GM21526 (cell line): ENCODE data around the gene NFE2L2.
"Not testable (repeated sequence)": the region's sequence is repeated elsewhere in the genome, so short reads cannot be mapped to it uniquely, and the experiment has no call there.

Experiments
- ATAC-seq: cut with Tn5 transposase; IDR thresholded peaks from one replicate; pipeline ENCODE4 v1.9.1; 2021; ENCODE audit warnings: moderate library complexity; ENCODE audit not compliant: unreplicated experiment, low FRiP score

Gene NFE2L2

GRCh38 chr2:177239932-177240630 is 24.4 kb downstream of the NFE2L2 start:
- peak; percentile 47 for ATAC-seq

- no peak for ATAC-seq
Measured at GRCh38 chr2:177239053-177239452, 25.5 kb downstream of the NFE2L2 start.

- ATAC-seq, result no peak
Measured at GRCh38 chr2:177237932-177238331, 26.6 kb downstream of the NFE2L2 start.

- no peak for ATAC-seq
Measured at GRCh38 chr2:177235855-177236437, 28.6 kb downstream of the NFE2L2 start.

- ATAC-seq, result no peak
Measured at GRCh38 chr2:177234267-177234666, 30.3 kb downstream of the NFE2L2 start.

- no peak for ATAC-seq
Measured at GRCh38 chr2:177232098-177232704, 32.3 kb downstream of the NFE2L2 start.

- ATAC-seq, result no peak
Measured at GRCh38 chr2:177231270-177231669, 33.3 kb downstream of the NFE2L2 start.

GRCh38 chr2:177229442-177230242 is 34.9 kb downstream of the NFE2L2 start:
- ATAC-seq, result no peak

GRCh38 chr2:177225965-177226360 is 38.6 kb downstream of the NFE2L2 start:
- ATAC-seq, result no peak

- ATAC-seq, result not testable (repeated sequence)
Measured at GRCh38 chr2:177223436-177223835, 41.1 kb downstream of the NFE2L2 start.

- no peak for ATAC-seq
Measured at GRCh38 chr2:177221970-177222369, 42.6 kb downstream of the NFE2L2 start.

- no peak for ATAC-seq
Measured at GRCh38 chr2:177221534-177221933, 43.0 kb downstream of the NFE2L2 start.

- not testable (repeated sequence) for ATAC-seq
Measured at GRCh38 chr2:177219787-177220186, 44.7 kb downstream of the NFE2L2 start.

- ATAC-seq, result no peak
Measured at GRCh38 chr2:177217247-177217843, 47.2 kb downstream of the NFE2L2 start.

GRCh38 chr2:177212891-177213856 is 51.4 kb downstream of the NFE2L2 start:
- peak; percentile 47 for ATAC-seq

GRCh38 chr2:177212106-177212890 is 52.2 kb downstream of the NFE2L2 start, which contains the start of gene HNRNPA3:
TSS of gene HNRNPA3 (plus strand) at chr2:177212794. CDS start at chr2:177212800, 6 bp downstream.
- peak; percentile 83 for ATAC-seq

GRCh38 chr2:177211576-177212105 is 52.9 kb downstream of the NFE2L2 start:
- ATAC-seq, result no peak

- no peak for ATAC-seq
Measured at GRCh38 chr2:177211169-177211568, 53.4 kb downstream of the NFE2L2 start.
